CMK (cell line): Measurements from ENCODE around the gene RAD23B.
A peak's percentile ranks its signal among the peaks of the same experiment; 100 is the strongest.
"Not testable (repeated sequence)": the region's sequence is repeated elsewhere in the genome, so short reads cannot be mapped to it uniquely, and the experiment has no call there.

Experiments used
- DNase-seq: peaks from one replicate; pipeline ENCODE4 v3.0.0-alpha.2; 2010; ENCODE audit warnings: low read depth

The RAD23B gene

DNA sequence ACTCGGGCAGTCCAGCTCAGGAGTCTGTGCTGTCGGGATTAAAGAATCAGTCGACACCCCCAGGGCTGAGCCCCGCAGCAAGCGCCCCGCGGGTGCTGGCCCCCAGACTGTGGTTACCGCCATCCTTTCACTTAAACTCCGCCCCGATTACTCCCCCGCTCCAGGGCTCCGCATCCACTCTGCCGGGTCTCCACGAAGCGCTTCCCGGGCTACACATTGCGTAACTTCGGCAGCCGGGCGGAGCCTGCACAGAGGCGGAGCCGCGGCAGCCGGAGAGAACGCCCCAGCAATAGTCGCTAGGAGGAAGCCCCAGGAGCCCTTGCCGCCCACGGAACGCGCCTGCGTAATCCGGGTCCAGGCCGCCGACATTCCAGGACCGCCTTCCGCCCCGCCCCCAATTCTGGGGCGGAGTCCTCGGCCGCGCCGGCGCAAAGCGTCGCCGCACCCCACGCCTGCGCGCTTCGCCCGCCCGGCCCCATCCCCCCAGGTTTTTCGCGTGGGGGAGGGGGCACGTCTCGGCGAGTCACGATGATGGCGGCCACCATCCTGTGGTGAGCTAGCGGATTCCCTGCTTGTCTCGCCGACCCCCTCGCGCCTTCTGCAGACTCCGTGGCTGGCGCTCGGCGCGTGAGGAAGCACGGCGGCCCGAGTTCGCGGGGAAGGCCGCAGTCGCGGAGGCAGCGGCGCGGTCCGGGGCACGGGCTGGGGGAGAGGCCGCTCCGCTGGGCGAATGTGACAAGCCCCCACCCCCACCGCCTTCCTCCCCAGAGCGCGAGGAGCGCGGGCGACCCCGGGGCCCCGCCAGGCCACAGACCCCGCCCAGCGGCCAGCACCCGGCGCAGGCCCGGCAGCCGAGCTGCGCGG, at the start of gene RAD23B:
RAD23B (plus strand) TSS at position 521 of the 864 bp plus-strand sequence. CDS start 351 bp downstream, outside the sequence.
- DNase-seq: peak; percentile 93

DNA sequence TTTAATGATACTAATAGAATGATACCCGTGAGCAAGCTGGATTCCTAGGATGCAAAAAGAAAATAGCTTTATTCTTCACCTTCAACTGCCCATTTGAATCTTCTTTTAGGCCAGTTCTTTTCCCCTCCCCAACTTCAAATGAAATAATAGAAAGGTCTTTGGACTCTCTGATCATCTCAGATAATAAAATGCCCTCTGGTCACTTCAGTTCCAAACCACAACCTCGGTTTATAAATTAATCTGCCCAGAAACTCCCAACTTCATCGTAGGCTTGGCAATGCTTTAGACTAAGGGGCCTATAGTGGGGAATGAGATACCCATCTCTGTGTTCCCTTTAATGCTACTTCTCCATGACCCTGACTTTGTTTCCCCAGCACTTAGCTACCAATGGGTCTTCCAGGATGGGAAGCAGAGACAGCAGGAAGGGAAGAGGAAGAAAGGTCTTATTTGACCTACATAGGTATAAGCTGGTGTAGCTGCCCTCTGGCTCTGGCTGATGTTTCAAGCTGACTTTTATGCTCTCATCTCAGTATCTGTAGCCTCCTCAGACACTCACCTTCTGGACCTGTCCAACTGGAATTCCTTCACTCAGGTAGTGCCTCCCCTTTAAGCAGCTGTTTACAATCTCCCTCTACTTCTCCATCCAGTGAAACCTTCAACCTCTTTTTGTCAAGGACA, 47.2 kb upstream of the RAD23B start:
- no peak for DNase-seq

DNA sequence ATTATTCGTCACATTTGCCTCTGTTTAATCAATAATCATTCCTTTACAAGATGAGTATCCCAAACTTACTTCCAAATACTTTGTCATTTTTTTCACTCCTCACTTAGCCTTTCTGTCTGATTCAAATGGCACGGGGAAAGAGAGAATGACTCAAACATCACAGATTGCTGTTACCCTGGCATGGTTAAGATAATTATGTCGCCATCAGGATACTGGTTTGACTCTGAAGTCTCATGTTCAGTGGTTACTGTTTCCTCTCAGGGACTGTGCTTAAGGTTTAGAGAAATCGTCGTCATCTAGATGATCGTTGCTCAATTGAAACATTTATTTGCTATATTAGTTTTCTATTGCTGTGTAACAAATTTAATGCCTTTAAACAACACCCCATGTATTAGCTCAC, 45.2 kb upstream of the RAD23B start:
- DNase-seq: no peak

DNA sequence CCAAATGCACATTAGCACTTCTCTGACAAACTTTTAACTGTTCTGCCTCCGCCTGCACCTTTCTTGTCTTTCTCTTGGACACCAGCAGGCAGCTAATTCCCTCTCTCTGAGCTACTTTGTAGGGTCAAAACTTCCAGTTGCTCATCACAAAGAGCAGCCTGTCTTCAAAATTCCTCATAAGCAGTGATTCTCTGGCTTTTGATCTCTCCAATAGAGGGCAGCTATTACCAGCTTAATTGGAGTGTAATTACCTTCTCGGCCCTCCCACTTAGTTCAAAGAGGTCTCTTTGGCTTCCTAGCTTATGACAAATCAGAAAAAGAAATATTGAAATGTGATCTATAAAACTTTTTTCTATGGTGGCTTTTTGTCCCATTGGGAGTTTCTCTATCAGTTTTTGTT, 43.6 kb upstream of the RAD23B start:
- DNase-seq: no peak

DNA sequence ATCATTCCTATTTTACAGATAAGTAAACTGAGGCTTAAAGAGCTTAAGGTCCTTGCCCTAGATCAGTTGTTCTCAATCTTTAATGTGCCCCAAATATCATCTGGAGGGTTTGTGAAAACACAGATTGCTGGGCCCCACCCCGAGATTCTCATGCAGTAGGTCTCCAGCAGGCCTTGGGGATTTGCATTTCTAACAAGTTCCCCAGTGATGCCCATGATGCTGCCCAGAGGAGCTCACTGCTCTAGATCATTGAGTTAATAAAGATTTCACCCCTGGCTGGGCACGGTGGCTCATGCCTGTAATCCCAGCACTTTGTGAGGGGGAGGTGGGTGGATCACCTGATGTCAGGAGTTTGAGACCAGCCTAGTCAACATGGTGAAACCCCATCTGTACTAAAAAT, 42.8 kb upstream of the RAD23B start:
- DNase-seq: no peak

DNA sequence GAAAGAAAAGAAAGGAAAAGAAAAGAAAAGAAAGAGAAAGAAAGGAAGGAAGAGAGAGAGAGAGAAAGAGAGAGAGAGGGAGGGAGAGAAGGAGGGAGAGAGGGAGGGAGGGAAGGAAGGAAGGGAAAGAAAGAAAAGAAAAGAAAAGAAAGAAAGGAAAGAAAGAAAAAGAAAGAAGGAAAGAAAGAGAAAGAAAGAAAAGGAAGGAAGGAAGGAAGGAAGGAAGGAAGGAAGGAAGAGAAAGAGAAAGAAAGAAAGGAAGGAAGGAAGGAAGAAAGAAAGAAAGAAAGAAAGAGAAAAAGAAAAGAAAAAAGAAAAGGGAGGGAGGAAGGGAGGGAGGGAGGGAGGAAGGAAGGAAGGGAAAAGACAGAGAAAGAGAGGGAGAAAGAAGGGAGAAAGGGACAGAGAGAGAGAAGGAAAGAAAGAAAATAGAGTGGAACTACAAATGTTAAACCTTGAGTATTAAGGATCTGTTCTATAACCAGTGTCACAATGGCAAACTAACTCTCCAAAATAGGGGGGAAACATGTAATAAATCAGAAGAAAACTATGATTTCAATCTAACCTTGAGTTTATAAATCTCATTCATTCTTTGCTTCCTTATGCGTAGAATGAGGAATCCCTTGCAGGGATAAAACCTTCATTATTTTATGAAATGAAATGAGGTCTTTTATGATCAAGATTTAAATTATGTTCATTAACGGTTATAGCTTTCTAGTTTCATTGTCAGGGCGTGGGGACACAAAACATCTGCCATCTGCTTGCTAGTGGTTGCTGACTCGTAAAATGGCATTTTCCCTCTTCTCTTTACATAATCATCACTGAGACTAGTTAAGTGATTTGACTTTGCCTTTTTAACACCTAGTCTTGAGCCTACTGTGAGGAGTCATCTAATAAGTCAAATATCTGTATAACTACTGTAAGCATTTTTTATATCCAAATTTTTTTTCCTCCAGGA, 40.7 kb upstream of the RAD23B start:
- DNase-seq: no peak

DNA sequence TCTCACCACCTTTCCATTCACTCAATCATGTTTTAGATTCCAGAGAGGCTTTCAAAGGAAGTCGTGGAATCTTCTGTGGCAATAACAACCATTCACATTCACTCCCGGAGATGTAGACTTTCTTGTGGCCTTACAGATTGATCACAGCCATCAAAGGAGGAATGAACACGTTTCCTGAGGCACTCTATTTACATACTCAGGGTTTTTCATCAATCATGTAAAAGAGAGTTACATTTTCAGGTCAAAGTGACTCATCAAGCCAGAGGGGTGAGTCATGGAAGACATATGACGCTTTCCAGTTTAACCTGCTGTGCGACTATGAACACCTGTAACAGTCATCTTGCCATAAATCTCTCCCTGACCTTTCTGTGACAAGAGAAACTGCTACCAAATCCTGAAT, 39.3 kb upstream of the RAD23B start:
- no peak for DNase-seq

DNA sequence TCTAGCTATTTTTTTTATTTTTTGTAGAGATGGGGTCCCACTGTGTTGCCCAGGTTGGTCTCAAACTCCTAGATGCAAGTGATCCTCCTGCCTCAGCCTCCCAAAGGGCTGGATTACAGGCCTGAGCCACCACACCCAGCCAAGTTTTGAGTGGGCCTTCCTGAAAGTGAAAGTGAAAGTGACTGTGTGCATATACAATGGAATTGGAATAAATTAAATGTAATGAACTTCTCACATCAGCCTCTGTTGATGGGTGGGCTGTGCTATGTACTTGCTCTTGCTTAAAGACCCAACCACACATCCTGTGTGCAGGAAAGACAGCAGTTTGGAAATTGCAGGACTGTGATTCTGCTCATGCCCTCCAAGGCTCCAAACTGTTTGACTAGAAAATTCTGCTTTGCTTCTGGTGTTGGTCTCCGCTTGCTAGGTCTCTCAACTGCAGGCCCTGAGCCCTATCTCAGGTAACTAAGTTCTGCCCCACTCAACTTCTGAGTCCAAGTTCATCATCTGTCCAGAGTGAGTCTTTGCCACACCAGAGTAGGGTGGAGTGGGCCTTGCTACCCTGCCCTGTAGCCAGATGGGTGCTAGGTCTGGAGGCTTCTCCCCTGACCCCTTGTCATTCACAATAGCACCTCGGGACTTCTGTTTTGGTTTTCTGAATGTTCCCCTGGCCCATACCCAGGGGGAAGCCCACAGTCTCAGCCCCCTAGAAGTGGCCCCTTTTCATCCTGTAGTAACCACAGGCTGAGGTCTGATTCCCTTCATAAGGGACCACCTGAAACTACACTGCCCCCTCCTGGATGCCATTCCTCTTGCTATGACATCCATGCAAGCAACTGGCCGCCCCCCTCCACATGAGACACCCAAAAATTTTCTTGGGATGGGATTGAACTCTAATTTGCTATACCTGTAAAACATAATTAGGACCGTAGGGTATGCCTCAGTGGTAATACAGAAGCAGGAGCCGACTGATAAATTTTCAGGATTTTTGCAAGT, 36.5 kb upstream of the RAD23B start:
- DNase-seq: no peak

DNA sequence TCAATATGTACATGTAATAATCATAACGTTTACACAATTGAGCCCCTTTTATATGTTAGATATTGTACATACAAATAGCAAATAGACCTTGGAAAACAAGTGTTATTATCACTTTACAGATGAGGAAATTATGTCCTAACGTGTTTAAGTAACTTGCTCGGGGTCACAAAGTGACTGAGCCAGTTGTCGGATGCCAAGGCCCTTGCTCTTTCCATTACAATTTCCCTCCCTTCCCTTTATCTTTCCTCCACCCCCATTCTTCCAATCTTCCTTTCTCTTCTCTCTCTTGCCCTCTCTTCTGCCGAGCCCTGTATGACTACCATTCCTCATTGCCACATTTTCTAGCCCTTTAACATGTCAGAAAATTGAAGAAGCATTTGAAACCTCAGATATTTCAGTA, 34.4 kb upstream of the RAD23B start:
- DNase-seq: no peak

DNA sequence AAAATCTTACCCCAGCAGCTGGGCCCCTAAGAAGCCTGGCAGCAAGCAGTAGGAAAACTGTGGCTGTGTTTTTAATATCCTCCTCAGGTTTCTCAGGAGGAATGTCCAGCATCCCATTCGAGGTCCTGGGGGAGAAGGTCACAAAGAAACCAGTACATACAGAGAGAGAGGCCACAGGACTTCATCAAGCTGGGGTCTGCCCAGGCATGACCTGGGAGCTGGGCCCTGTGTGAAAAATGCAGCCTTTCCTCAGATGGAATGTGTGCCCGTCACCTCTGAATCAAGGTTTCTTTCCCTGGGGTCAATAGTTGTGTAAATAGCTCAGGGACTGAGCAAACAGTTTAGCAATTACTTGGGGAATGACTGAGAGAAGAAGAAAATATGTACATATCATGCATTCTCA, 33.9 kb upstream of the RAD23B start:
- no peak for DNase-seq

DNA sequence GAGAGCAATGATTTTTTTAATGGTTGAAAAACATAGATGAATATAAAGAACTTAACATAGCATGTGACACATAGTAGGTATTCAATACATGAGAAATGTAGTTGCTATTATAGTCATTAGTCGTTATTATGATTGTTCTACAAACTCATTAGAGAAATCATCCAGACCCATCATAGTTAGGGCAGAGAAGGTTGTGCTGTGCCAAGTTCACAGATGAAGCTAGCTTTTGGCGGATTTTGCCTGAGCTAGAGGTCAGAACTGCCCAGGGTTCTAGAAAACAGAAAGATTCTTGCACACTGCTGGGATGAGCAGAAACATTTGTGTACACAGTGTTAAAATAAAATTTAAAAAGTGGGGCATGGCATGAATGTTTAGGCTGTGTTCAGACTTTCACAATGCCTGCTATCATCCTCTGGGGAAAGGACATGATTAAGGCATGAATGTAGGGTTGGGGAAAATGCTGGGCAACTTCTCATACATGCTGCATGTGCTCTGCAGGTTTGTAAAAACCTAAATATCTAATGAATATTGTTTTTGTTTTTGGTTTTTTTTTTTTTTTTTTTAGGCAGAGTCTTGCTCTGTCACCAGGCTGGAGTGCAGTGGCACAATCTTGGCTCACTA, 33.3 kb upstream of the RAD23B start:
- no peak for DNase-seq

DNA sequence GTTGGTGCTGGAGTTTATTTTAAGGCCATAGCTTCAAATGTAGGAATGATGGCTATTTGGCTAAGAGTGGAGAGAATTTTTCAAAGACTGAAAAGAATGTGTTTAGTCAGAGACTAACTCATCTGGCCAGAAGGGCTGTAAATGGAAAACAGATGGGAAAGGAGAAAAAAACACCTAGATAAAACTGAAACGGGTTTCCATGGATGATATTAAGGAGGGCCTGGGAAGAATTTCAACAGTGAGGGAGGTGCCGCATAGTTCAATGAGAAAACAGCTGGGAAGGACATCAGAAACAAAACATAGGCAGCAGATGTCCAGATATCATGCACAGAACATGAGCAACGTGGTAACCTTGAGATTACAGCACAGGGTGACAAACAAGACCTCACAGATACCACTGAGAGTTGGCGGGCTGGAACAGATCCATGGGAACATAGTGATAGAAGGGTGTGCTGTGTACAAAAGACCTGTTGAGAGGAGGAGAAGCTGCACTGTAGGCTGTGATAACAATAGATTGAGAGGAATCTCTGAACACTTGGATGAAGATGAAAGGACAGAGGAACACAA, 31.2 kb upstream of the RAD23B start:
- DNase-seq: no peak

DNA sequence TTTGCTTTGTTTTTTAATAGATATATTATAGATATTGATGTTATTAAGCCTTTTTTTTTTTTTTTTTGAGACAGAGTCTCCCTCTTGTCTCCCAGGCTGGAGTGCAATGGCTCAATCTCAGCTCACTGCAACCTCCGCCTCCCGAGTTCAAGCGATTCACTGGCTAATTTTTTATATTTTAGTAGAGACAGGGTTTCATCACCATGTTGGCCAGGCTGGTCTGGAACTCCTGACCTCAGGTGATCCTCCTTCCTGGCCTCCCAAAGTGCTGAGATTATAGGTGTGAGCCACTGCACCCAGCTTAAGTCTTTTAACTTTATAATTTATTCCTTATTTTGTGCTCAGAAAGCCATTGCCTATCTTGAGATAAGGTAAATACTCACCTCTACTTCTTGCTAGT, 24.2 kb upstream of the RAD23B start:
- DNase-seq: no peak

DNA sequence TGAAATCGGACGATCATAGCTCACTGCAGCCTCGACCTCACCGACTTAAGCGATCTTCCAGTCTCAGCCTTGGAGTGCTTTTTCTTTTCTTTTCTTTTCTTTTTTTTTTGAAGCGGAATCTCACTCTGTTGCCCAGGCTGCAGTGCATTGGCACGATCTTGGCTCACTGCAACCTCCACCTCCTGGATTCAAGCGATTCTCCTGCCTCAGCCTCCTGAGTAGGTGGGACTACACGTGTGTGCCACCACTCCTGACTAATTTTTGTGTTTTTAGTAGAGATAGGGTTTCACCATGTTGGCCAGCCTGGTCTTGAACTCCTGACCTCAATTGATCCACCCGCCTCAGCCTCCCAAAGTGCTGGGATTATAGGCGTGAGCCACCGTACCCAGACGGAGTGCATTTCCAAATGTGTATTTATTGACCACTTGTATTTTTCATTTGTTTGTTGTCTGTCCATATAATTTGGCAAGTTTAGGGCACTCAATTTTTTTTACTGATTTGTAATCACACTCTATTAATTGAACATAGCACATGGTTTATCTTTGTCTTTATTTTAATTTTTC, 23.2 kb upstream of the RAD23B start:
- not testable (repeated sequence) for DNase-seq

DNA sequence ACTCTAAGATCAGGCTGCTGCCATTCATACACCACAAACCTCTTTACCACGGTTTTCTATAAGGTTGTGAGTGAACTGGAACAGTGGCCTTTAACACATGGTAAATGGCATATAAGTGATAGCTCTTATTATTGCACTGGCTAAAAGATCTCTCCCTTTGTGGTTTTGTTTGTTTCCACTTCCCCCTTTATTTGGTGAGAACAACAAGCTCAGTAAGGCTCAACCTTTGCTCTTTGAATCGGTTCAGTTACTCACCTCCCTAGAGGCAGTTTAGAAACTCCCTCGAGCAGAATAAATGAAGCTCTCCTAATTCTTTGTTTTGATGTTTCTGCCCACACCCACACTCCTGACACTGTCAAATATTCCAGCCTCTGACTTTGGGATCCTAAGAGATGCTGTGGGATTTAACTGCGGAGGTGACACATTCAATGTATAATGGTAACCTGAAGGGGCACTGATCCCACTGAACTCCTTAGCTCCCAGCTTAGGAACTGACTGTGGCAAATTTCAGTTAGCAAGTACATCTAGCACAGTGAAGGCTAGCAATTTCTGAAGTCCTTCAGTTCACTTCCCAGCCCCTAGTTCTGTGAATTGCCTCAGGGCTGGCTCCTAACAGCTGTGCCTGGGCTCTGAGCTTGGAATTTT, 22.5 kb upstream of the RAD23B start:
- DNase-seq: no peak

DNA sequence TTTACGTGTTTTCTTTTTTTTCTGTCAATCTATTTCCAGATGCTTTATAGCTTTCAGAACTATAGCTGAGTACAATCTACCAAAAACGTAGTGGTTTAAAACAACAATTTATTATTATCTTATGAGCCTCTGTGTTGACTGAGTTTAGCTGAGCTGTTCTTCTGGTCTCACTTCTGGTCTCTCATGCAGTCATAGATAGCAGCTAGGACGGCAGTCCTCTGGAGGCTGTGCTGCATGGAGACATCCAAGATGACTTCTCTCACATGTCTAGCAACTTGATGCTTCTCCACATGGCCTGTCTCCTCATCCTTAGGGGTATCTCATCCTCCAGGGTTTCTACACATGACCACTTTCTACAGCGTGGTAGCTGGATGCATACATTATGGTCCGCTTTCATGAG, 22.0 kb upstream of the RAD23B start:
- no peak for DNase-seq

DNA sequence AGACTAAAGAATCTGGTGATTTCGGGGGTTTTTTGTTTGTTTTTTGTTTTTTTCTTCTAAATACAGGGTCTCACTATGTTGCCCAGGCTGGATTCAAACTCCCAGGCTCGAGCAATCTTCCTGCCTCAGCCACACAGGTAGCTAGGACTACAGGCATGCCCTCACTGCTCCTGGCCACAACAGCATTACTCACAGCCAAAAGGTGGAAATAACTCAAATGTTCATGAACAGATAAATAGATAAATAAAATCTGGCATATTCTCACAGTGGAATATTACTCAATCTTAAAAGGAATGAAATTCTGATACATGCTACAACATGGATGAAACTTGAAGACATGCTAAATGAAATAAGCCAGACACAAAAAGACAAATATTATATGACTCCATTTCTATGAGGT, 19.8 kb upstream of the RAD23B start:
- no peak for DNase-seq

DNA sequence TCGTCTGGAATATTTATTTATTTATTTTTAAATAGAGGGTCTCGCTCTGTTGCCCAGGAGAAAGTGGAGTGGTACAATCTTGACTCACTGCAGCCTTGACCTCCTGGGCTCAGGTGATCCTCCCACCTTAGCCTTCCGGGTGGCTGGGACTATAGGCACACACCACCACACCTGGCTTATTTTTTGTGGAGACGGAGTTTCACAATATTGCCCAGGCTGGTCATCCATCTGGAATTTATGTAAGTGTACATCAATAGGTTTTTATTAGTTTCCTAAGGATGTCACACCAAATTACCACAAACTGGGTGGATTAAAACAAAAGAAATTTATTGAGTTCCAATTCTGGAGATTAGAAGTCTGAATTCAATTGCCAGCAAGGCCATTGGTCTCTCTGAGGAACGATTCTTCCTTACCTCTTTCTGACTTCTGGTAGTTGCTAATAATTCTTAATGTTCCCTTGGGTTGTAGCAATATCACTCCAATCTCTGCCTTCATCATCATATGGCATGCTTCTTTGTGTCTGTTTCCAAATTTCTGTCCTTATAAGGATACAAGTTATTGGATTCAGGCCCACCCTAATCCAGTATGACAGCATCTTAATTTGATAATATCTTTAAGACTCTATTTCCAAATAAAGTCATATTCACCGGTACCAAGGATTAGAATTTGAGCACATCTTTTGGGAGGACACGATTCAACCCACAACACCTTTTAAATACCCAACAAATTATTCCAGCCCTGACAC, 16.3 kb upstream of the RAD23B start:
- DNase-seq: no peak

DNA sequence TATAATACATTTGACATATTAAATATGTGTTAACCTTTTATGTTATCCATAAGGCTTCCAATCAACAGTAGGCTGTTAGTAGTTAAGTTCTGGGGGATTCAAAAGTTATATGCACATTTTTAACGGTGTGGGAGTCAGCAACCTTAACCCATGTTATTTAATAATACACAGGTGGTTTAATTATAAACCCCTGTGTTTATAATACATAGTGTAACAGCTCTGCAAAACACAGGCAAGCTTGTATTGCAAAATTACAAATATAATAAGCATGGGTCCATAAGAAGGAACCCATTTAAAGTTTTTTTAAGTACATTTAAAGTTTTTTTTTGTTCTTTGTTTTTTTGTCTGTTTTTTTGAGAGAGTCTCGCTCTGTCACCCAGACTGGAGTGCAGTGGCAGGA, 14.5 kb upstream of the RAD23B start:
- DNase-seq: no peak
